Hepatocyte (in vitro differentiated cells): Measurements from ENCODE around the gene ADGRF1. TPM values are rescaled to one million over a fixed set of nuclear protein-coding genes. Genes with fewer than 3 reads are reported as not detected.

Experiments used
- DNase-seq: peaks from one replicate; pipeline ENCODE4 v3.0.0-alpha.2; 2016; ENCODE audit warnings: low spot score
- H2AFZ ChIP-seq: fragments of 200-600 bp; sonication (generic); 2 replicates; pipeline ENCODE4 v1.6.0; 2016; ENCODE audit warnings: antibody characterized with exemption, mild to moderate bottlenecking
- H3K27ac ChIP-seq: fragments of 200-600 bp; sonication (generic); 2 replicates; pipeline ENCODE4 v1.5.1; 2016; ENCODE audit warnings: mild to moderate bottlenecking
- H3K27me3 ChIP-seq: fragments of 200-600 bp; sonication (generic); 2 replicates; pipeline ENCODE4 v1.6.1; 2016
- H3K36me3 ChIP-seq: fragments of 200-600 bp; sonication (generic); replicated peaks from 2 replicates; pipeline ENCODE4 v1.5.1; 2016; ENCODE audit warnings: low read depth; ENCODE audit not compliant: insufficient read depth
- H3K4me1 ChIP-seq: fragments of 200-600 bp; sonication (generic); 2 replicates; pipeline ENCODE4 v1.5.1; 2016; ENCODE audit warnings: mild to moderate bottlenecking, moderate library complexity; ENCODE audit not compliant: insufficient read depth
- H3K4me2 ChIP-seq: fragments of 200-600 bp; sonication (generic); 2 replicates; pipeline ENCODE4 v1.6.0; 2016
- H3K4me3 ChIP-seq: fragments of 200-600 bp; sonication (generic); 2 replicates; pipeline ENCODE4 v1.5.1; 2016; ENCODE audit warnings: mild to moderate bottlenecking
- H3K79me2 ChIP-seq: fragments of 200-600 bp; sonication (generic); 2 replicates; pipeline ENCODE4 v1.6.0; 2017; ENCODE audit warnings: mild to moderate bottlenecking
- H3K9me2 ChIP-seq: fragments of 200-600 bp; sonication (generic); replicated peaks from 2 replicates; pipeline ENCODE4 v1.6.0; 2017; ENCODE audit warnings: mild to moderate bottlenecking; ENCODE audit not compliant: insufficient read depth
- H3K9me3 ChIP-seq: fragments of 200-600 bp; sonication (generic); 2 replicates; pipeline ENCODE4 v1.5.1; 2016; ENCODE audit warnings: low read depth, mild to moderate bottlenecking
- H4K20me1 ChIP-seq: fragments of 200-600 bp; sonication (generic); 2 replicates; pipeline ENCODE4 v1.6.0; 2016; ENCODE audit warnings: mild to moderate bottlenecking; ENCODE audit not compliant: insufficient read depth, poor library complexity, severe bottlenecking
- CTCF ChIP-seq: fragments of 200-600 bp; sonication (generic); IDR thresholded peaks from 2 replicates; pipeline ENCODE4 v1.5.1; 2016; ENCODE audit warnings: antibody characterized with exemption, mild to moderate bottlenecking; ENCODE audit not compliant: poor library complexity
- EZH2 ChIP-seq: fragments of 200-600 bp; sonication (generic); IDR thresholded peaks from 2 replicates; pipeline ENCODE4 v1.6.1; 2016; ENCODE audit warnings: antibody characterized with exemption, mild to moderate bottlenecking, borderline replicate concordance
- EZH2phosphoT487 ChIP-seq: fragments of 200-600 bp; sonication (generic); IDR thresholded peaks from one replicate; pipeline ENCODE4 v1.6.1; 2018; ENCODE audit warnings: antibody characterized with exemption, mild to moderate bottlenecking, low read depth, moderate library complexity; ENCODE audit not compliant: unreplicated experiment, severe bottlenecking
- WGBS: methylation state at CpG from one replicate; pipeline ENCODE4 v1.1.6; 2016; ENCODE audit warnings: low lambda C conversion rate; ENCODE audit errors: missing lambda C conversion rate; 5-methylcytosine and 5-hydroxymethylcytosine counted together
- polyA plus RNA-seq: library from polyadenylated mRNA; unstranded; fragments of >200 nt; fragmentation: Nextera tagmentation; extraction: Ambion mirVana; gene quantifications from 2 replicates; pipeline ENCODE4 v1.2.1, GENCODE V29; 2016
- total RNA-seq: library from RNA; depleted of rRNA; stranded (reverse); fragments of >200 nt; gene quantifications from 2 replicates; pipeline ENCODE4 v1.2.3, GENCODE V29; 2014

The ADGRF1 gene
- total and polyA plus RNA-seq, 2 experiments from 2014 or later, result 1.7 to 2.8 TPM

DNA sequence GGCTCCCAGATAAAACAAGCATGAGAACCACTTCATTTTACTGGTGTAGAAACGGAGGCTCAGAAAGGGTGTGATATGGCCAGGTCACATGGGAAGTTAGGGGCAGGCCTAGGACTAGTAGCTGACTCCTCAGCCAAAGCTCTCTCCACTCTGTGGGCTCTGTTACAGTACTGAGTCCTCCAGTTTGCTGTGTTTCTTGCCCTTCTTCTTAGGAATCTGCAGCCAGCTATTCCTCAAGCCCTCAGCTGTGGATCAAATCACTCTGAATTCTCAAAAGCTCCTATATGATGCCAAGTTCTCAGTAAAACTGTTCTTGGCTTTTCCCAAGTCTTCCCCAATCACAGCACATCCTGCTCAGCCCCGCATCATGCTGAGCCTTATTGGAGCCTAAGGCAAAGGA lies 42.5 kb upstream of the ADGRF1 start:
- H3K4me3 ChIP-seq, result no peak overlapping the region
- no peaks in the 10 kb centered on the region for H3K36me3 ChIP-seq
- peaks cover 13% of the 10 kb centered on the region for H3K4me1 ChIP-seq
- H3K9me2 ChIP-seq, result no peaks in the 10 kb centered on the region
- 56% methylated on average over 2 of the region's 2 CpGs for WGBS
- no peaks in the 10 kb centered on the region for H3K27me3 ChIP-seq
- no peak for TF ChIP-seq EZH2phosphoT487
- TF ChIP-seq CTCF, result no peak
- no peak for TF ChIP-seq EZH2
- H2AFZ ChIP-seq, result no peak overlapping the region
- no peak for DNase-seq
- no peaks in the 10 kb centered on the region for H3K79me2 ChIP-seq
- H3K4me2 ChIP-seq, result no peak overlapping the region
- no peaks in the 10 kb centered on the region for H3K9me3 ChIP-seq
- no peak overlapping the region for H3K27ac ChIP-seq
- no peaks in the 10 kb centered on the region for H4K20me1 ChIP-seq

DNA sequence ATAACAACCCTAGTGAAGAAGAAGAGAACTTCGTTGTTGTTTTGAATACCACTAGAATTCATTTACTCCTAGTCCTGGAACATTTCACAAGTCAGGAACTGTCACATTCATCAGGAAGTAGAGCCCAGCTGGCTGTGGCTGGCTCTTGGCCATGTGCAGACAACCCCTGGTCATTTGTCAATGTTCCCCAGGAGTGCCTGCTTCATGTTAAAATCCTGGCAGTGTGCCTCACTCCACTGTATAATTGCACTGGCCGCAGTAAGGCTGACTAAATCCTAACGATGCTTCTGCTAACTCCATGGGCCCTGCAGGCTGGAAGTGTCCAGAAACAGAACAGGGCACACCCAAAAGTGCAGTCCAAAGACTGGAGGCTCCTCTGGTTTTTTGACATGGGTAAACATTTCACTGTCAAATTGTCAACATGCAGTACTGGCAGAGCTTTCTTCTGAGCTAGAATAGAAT lies 41.5 kb upstream of the ADGRF1 start:
- H2AFZ ChIP-seq, result no peak overlapping the region
- 17% methylated on average over 3 of the region's 3 CpGs for WGBS

GRCh38 chr6:47080083-47080596 lies 38.0 kb upstream of the ADGRF1 start:
- Histone ChIP-seq H3K4me3 (no peak overlapping the region), H4K20me1 (no peaks in the 10 kb centered on the region), H3K79me2 (no peaks in the 10 kb centered on the region), H3K27ac (no peak overlapping the region), H3K9me3 (no peaks in the 10 kb centered on the region), H3K27me3 (no peaks in the 10 kb centered on the region), H3K4me2 (no peak overlapping the region), H2AFZ (no peak overlapping the region), H3K4me1 (peaks cover 26% of the 10 kb centered on the region), H3K9me2 (no peaks in the 10 kb centered on the region), H3K36me3 (no peaks in the 10 kb centered on the region)
- 93% methylated on average over 5 of the region's 5 CpGs for WGBS
- TF ChIP-seq EZH2 (no peak), CTCF (no peak), EZH2phosphoT487 (no peak)
- DNase-seq, result no peak

More for the DNA sequence above, 41.5 kb upstream of the ADGRF1 start:
- Histone ChIP-seq H3K4me1 (peaks cover 13% of the 10 kb centered on the region), H3K9me3 (no peaks in the 10 kb centered on the region), H3K79me2 (no peaks in the 10 kb centered on the region), H3K27ac (no peak overlapping the region), H3K4me2 (peak overlapping the region; percentile 14), H3K4me3 (no peak overlapping the region), H3K9me2 (no peaks in the 10 kb centered on the region), H4K20me1 (no peaks in the 10 kb centered on the region), H3K27me3 (no peaks in the 10 kb centered on the region), H3K36me3 (no peaks in the 10 kb centered on the region)
- TF ChIP-seq CTCF (no peak), EZH2phosphoT487 (no peak), EZH2 (no peak)
- DNase-seq, result peak; percentile 86

DNA sequence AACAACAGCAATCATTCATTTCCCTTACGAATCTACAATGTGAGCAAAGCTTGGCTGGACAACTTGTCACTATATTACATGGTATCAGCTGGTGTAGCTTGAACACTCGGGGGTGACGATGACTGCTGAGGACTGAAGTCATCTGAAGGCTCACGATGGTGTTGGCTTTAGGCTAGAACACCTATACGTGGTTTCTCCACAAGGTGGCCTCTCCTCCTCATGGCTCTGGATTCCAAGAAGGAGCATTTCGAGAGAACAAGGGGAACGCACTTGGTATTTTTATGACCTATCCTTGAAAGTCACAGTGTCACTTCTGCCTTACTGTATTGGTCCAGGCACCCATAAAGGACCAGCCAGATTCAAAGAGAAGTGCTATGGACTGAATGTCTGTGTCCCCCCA lies 37.5 kb upstream of the ADGRF1 start:
- no peak for TF ChIP-seq CTCF
- TF ChIP-seq EZH2, result no peak
- no peak for TF ChIP-seq EZH2phosphoT487
- DNase-seq, result no peak
- 87% methylated on average over 7 of the region's 7 CpGs for WGBS

More for the DNA sequence above, 37.5 kb upstream of the ADGRF1 start:
- Histone ChIP-seq H3K9me2 (no peaks in the 10 kb centered on the region), H3K27ac (no peak overlapping the region), H3K36me3 (no peaks in the 10 kb centered on the region), H3K4me2 (no peak overlapping the region), H3K27me3 (no peaks in the 10 kb centered on the region), H4K20me1 (no peaks in the 10 kb centered on the region), H3K4me3 (no peak overlapping the region), H2AFZ (no peak overlapping the region), H3K4me1 (peaks cover 26% of the 10 kb centered on the region), H3K9me3 (no peaks in the 10 kb centered on the region), H3K79me2 (no peaks in the 10 kb centered on the region)
